Right renal cortex interstitium (tissue), 3 donors: ENCODE results near the gene LEF1. TPM values are rescaled to one million over a fixed set of nuclear protein-coding genes. Genes with fewer than 3 reads are reported as not detected.

ENCODE experiments used
- DNase-seq, 3 donors: peaks; one replicate each; pipeline ENCODE4 v3.0.0-alpha.2; 2013; ENCODE audit warnings: low read depth in 3 of 3, low spot score in 2 of 3
- polyA plus RNA-seq, 3 donors: library from polyadenylated mRNA; unstranded; fragments of 120-200 nt; gene quantifications; one replicate each; pipeline ENCODE4 v1.2.1, GENCODE V29; 2013; ENCODE audit not compliant: insufficient read length in 3 of 3

Gene LEF1
- polyA plus RNA-seq, 3 donors = 68.8 to 78.9 (median 74.0) TPM

- no peak for DNase-seq
These were observed 15.8 kb downstream of the LEF1 start for GRCh38 chr4:108152980-108153379.

- no peak for DNase-seq
These were observed 18.9 kb downstream of the LEF1 start for GRCh38 chr4:108149588-108150380.

GRCh38 chr4:108148316-108148715 is 20.4 kb downstream of the LEF1 start:
- no peak for DNase-seq

GRCh38 chr4:108146819-108147218 is 21.9 kb downstream of the LEF1 start:
- DNase-seq = no peak

- no peak for DNase-seq
These were observed 22.4 kb downstream of the LEF1 start for GRCh38 chr4:108146336-108146735.

GRCh38 chr4:108144451-108144850 is 24.3 kb downstream of the LEF1 start:
- DNase-seq = no peak

- DNase-seq = no peak
These were observed 25.2 kb downstream of the LEF1 start for GRCh38 chr4:108143515-108143914.

- DNase-seq = no peak
These were observed 25.9 kb downstream of the LEF1 start for GRCh38 chr4:108142870-108143269.

GRCh38 chr4:108141213-108141950 is 27.4 kb downstream of the LEF1 start:
- DNase-seq = no peak

GRCh38 chr4:108140328-108140727 is 28.4 kb downstream of the LEF1 start:
- no peak for DNase-seq

GRCh38 chr4:108139089-108139488 is 29.6 kb downstream of the LEF1 start:
- no peak for DNase-seq

- no peak for DNase-seq
These were observed 33.1 kb downstream of the LEF1 start for GRCh38 chr4:108135549-108136209.

GRCh38 chr4:108130955-108131354 is 37.8 kb downstream of the LEF1 start:
- DNase-seq = no peak

GRCh38 chr4:108129196-108129595 is 39.5 kb downstream of the LEF1 start:
- no peak for DNase-seq

- no peak for DNase-seq
These were observed 41.9 kb downstream of the LEF1 start for GRCh38 chr4:108126806-108127205.

- DNase-seq = no peak
These were observed 47.9 kb downstream of the LEF1 start for GRCh38 chr4:108120789-108121188.

GRCh38 chr4:108119199-108119800 is 49.4 kb downstream of the LEF1 start:
- DNase-seq = no peak

- DNase-seq = no peak
These were observed 50.2 kb downstream of the LEF1 start for GRCh38 chr4:108118505-108118904.

GRCh38 chr4:108117418-108118182 is 51.1 kb downstream of the LEF1 start:
- no peak for DNase-seq

- DNase-seq = no peak
These were observed 52.1 kb downstream of the LEF1 start for GRCh38 chr4:108116423-108117168.
